ENCODE measurements around the gene GJB3. TPM values are rescaled to one million over a fixed set of nuclear protein-coding genes. Genes with fewer than 3 reads are reported as not detected.
"Not testable (repeated sequence)": the region's sequence is repeated elsewhere in the genome, so short reads cannot be mapped to it uniquely, and the experiment has no call there.

Gene GJB3
- polyA plus RNA-seq: 1 to 10 TPM in 1 of 4 donors, under 1 TPM in 2, not detected in 1; 0.67 to 1.9 (median 0.78) TPM
- long read RNA-seq, donor 1: 0 reads
- long read RNA-seq, donor 2: 0 reads
- long read RNA-seq, donor 3: 0 reads
- long read RNA-seq, donor 4: 0 reads
- long read RNA-seq, donor 5: 0 reads
- long read RNA-seq, donor 6: 0 reads
- long read RNA-seq, donor 7: 0 reads
- long read RNA-seq, donor 8: 0 reads
- long read RNA-seq, donor 9: 0 reads
- long read RNA-seq, donor 10: 0 reads

- peaks cover 0 to 9% (median 0%) of the 10 kb centered on the region in 3 donors for H3K4me1 ChIP-seq (ENCODE audit: control insufficient read depth in 3 of 3, insufficient read depth in 2 of 3, low read depth in 1 of 3, low read length in 2 of 3)
- H3K27me3 ChIP-seq (ENCODE audit: control insufficient read depth in 3 of 3, insufficient read depth in 3 of 3, low read length in 3 of 3): peaks cover 0 to 19% (median 16%) of the 10 kb centered on the region in 3 donors
- no peaks in the 10 kb centered on the region for H3K36me3 ChIP-seq (ENCODE audit: control insufficient read depth in 3 of 3, insufficient read depth in 2 of 3, low read depth in 1 of 3, low read length in 3 of 3)
- FAIRE-seq: no peak
- H3K9me3 ChIP-seq (ENCODE audit: control insufficient read depth in 2 of 2, insufficient read depth in 1 of 2, low read depth in 1 of 2, low read length in 1 of 2): no peaks in the 10 kb centered on the region
- H3K4me3 ChIP-seq (ENCODE audit: low read depth in 1 of 3, low read length in 3 of 3): peak within 1 kb of the TSS; percentile 10 to 42 (median 38)
- DNase-seq: peak; percentile 12 to 53
- WGBS, 3 donors: 1 to 2% (median 1%) methylated on average over 39 to 62 of the region's 62 CpGs
- peak within 1 kb of the TSS in 1 of 3 donors; percentile 38 for H3K27ac ChIP-seq (ENCODE audit: low read depth in 1 of 3, low read length in 2 of 3)
These were observed at the start of gene GJB3 for GRCh38 chr1:34781071-34781843. Gene GJB3 (plus strand): TSS chr1:34781214. CDS start chr1:34784763, 3,549 bp downstream.

DNA sequence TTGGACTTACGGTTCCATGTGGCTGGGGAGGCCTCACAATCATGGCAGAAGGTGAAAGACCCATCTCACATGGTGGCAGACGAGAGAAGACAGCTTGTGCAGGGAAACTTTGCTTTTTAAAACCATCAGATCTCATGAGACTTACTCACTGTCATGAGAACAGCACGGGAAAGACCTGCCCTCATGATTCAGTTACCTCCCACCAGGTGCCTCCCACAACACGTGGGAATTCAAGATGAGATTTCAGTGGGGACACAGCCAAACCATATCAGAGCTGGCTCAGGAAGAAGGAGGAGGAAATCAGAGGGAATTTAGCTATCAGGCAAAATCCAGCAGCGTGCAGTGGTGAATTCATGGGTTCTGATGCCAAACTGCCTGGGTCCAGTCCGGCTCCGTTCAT lies 48.2 kb upstream of the GJB3 start:
- WGBS, 3 donors: 54 to 73% (median 59%) methylated on average over 7 of the region's 7 CpGs
- not testable (repeated sequence) for H3K9me3 ChIP-seq (ENCODE audit: control insufficient read depth in 2 of 2, insufficient read depth in 1 of 2, low read depth in 1 of 2, low read length in 1 of 2); H3K27me3 ChIP-seq (ENCODE audit: control insufficient read depth in 3 of 3, insufficient read depth in 3 of 3, low read length in 3 of 3); H3K4me1 ChIP-seq (ENCODE audit: control insufficient read depth in 3 of 3, insufficient read depth in 2 of 3, low read depth in 1 of 3, low read length in 2 of 3); FAIRE-seq; H3K36me3 ChIP-seq (ENCODE audit: control insufficient read depth in 3 of 3, insufficient read depth in 2 of 3, low read depth in 1 of 3, low read length in 3 of 3); DNase-seq; H3K4me3 ChIP-seq (ENCODE audit: low read depth in 1 of 3, low read length in 3 of 3); H3K27ac ChIP-seq (ENCODE audit: low read depth in 1 of 3, low read length in 2 of 3)

GRCh38 chr1:34736692-34737091 lies 44.3 kb upstream of the GJB3 start:
- Histone ChIP-seq H3K27me3 (ENCODE audit: control insufficient read depth in 3 of 3, insufficient read depth in 3 of 3, low read length in 3 of 3) (no peaks in the 10 kb centered on the region), H3K9me3 (ENCODE audit: control insufficient read depth in 2 of 2, insufficient read depth in 1 of 2, low read depth in 1 of 2, low read length in 1 of 2) (no peaks in the 10 kb centered on the region), H3K4me3 (ENCODE audit: low read depth in 1 of 3, low read length in 3 of 3) (no peak overlapping the region), H3K27ac (ENCODE audit: low read depth in 1 of 3, low read length in 2 of 3) (no peak overlapping the region), H3K36me3 (ENCODE audit: control insufficient read depth in 3 of 3, insufficient read depth in 2 of 3, low read depth in 1 of 3, low read length in 3 of 3) (no peaks in the 10 kb centered on the region), H3K4me1 (ENCODE audit: control insufficient read depth in 3 of 3, insufficient read depth in 2 of 3, low read depth in 1 of 3, low read length in 2 of 3) (peaks cover 0 to under 1% (median 0%) of the 10 kb centered on the region in 3 donors)
- DNase-seq (no peak), FAIRE-seq (no peak)
- 77 to 85% (median 81%) methylated on average over 10 of the region's 10 CpGs for WGBS, 3 donors

DNA sequence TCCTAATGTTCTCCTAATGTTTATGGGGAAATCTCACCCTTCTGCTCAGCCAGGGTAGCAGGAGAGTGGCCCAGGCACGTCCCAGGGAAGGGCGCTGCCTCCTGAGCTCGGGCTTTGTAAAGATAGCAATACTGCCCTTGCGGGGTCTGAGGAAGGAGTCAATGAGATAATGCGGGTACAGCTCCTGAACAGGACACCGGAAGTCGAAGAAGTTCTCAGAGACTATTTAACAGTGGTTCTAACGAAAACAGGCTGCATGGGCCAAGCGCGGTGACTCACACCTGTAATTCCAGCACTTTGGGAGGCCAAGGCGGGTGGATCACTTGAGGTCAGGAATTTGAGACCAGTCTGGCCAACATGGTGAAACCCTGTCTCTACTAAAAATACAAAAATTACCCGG lies 43.8 kb upstream of the GJB3 start:
- H3K27ac ChIP-seq (ENCODE audit: low read depth in 1 of 3, low read length in 2 of 3); H3K27me3 ChIP-seq (ENCODE audit: control insufficient read depth in 3 of 3, insufficient read depth in 3 of 3, low read length in 3 of 3); DNase-seq; H3K36me3 ChIP-seq (ENCODE audit: control insufficient read depth in 3 of 3, insufficient read depth in 2 of 3, low read depth in 1 of 3, low read length in 3 of 3); FAIRE-seq; H3K4me1 ChIP-seq (ENCODE audit: control insufficient read depth in 3 of 3, insufficient read depth in 2 of 3, low read depth in 1 of 3, low read length in 2 of 3); H3K4me3 ChIP-seq (ENCODE audit: low read depth in 1 of 3, low read length in 3 of 3); H3K9me3 ChIP-seq (ENCODE audit: control insufficient read depth in 2 of 2, insufficient read depth in 1 of 2, low read depth in 1 of 2, low read length in 1 of 2): not testable (repeated sequence)
- WGBS, 3 donors: 83 to 89% (median 85%) methylated on average over 12 of the region's 12 CpGs

DNA sequence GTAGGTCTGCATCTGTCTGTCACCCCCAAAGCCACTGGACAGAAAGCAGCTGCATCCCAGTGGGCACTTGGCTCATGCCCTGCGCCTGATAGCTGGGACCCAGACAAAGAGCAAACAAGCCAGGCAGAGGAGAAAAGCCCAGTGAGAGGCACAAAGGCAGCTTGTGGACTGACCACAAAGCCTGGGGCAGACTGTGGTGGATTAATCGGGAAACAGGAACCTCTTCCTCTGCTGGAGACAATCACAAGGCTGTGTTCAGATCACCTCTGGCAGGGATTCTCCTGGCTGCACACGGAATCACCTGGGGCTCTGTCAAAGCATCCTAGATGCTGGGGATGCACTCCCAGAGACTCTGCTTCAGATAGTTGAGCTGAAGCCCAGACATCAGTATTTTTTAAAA lies 41.4 kb upstream of the GJB3 start:
- no peak overlapping the region for H3K27ac ChIP-seq (ENCODE audit: low read depth in 1 of 3, low read length in 2 of 3)
- no peaks in the 10 kb centered on the region for H3K9me3 ChIP-seq (ENCODE audit: control insufficient read depth in 2 of 2, insufficient read depth in 1 of 2, low read depth in 1 of 2, low read length in 1 of 2)
- H3K4me3 ChIP-seq (ENCODE audit: low read depth in 1 of 3, low read length in 3 of 3): no peak overlapping the region
- no peaks in the 10 kb centered on the region for H3K27me3 ChIP-seq (ENCODE audit: control insufficient read depth in 3 of 3, insufficient read depth in 3 of 3, low read length in 3 of 3)
- no peak for DNase-seq
- no peaks in the 10 kb centered on the region for H3K36me3 ChIP-seq (ENCODE audit: control insufficient read depth in 3 of 3, insufficient read depth in 2 of 3, low read depth in 1 of 3, low read length in 3 of 3)
- no peak for FAIRE-seq
- 49 to 73% (median 52%) methylated on average over 3 of the region's 3 CpGs for WGBS, 3 donors
- H3K4me1 ChIP-seq (ENCODE audit: control insufficient read depth in 3 of 3, insufficient read depth in 2 of 3, low read depth in 1 of 3, low read length in 2 of 3): peaks cover 0 to 13% (median 0%) of the 10 kb centered on the region in 3 donors

DNA sequence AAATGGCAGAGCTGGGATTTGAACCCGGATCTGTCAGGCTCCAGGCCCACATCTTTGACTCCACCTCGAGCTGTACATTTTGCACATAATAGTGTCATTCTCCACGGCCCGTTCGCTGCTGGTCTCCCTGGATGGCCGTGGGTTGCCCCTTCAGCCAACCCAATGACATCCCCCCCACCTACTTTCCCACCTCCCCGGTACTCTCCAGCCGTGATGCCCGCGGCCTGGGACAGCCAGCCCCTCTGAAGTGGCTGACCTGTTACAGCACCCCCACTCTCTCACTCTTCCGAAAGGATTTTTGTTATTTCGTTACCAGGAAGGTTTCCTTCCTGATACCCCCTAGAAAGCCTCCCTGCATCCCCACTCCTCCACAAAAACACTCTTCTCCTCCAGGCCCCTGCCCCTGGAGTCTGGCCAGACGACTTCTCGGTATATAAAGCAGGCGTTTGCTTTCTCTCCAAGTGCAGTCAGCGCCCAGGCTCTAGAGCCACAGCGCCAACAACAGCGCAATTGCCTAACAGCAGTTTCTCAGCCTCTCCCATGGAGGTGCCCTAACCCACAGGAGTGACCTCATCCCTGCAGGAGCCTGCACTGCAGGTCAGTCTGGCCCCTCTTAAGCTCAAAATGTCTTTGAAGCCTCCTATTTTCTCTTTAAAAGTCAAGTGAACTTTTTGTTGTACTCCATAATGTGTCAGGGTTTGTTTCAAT lies 40.7 kb upstream of the GJB3 start:
- Histone ChIP-seq H3K4me3 (ENCODE audit: low read depth in 1 of 3, low read length in 3 of 3) (no peak overlapping the region), H3K27ac (ENCODE audit: low read depth in 1 of 3, low read length in 2 of 3) (no peak overlapping the region), H3K27me3 (ENCODE audit: control insufficient read depth in 3 of 3, insufficient read depth in 3 of 3, low read length in 3 of 3) (no peaks in the 10 kb centered on the region), H3K4me1 (ENCODE audit: control insufficient read depth in 3 of 3, insufficient read depth in 2 of 3, low read depth in 1 of 3, low read length in 2 of 3) (peaks cover 0 to 13% (median 0%) of the 10 kb centered on the region in 3 donors), H3K36me3 (ENCODE audit: control insufficient read depth in 3 of 3, insufficient read depth in 2 of 3, low read depth in 1 of 3, low read length in 3 of 3) (no peaks in the 10 kb centered on the region), H3K9me3 (ENCODE audit: control insufficient read depth in 2 of 2, insufficient read depth in 1 of 2, low read depth in 1 of 2, low read length in 1 of 2) (no peaks in the 10 kb centered on the region)
- WGBS, 3 donors: 53 to 58% (median 56%) methylated on average over 18 of the region's 18 CpGs
- no peak for FAIRE-seq
- DNase-seq: peak in 1 of 2 donors; percentile 36

DNA sequence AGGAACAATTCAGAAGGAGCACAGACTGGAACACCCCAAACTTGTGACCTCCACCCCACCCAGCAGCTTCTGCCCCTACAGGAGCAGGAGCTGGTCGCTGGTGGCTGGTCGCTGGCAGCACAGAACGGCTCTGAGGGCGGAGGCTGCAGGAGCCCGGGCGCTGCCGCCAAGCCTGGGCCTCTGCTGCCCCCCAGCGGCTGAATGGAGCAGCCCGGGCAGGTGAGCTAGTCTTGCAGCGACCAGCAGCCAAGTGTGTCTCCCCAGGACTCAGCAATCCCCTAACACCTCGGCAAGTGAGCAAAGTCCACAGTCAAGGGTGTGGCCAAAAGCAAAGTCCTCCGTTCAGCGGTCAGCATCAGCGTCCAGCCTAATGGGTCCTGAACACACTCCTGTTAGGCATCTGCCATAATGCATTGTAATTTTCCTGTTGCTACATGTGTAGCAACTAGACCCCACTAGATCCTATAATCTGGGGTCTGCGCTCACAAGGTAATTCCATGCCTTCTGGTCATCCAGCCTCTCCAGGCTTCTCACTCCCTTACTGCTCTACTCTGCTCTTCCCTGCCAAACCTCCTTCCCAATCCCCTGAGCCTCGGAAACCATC lies 38.2 kb upstream of the GJB3 start:
- Histone ChIP-seq H3K4me1 (ENCODE audit: control insufficient read depth in 3 of 3, insufficient read depth in 2 of 3, low read depth in 1 of 3, low read length in 2 of 3) (peaks cover 0 to 13% (median 0%) of the 10 kb centered on the region in 3 donors), H3K4me3 (ENCODE audit: low read depth in 1 of 3, low read length in 3 of 3) (peak overlapping the region in 1 of 3 donors; percentile 6), H3K36me3 (ENCODE audit: control insufficient read depth in 3 of 3, insufficient read depth in 2 of 3, low read depth in 1 of 3, low read length in 3 of 3) (no peaks in the 10 kb centered on the region), H3K27me3 (ENCODE audit: control insufficient read depth in 3 of 3, insufficient read depth in 3 of 3, low read length in 3 of 3) (no peaks in the 10 kb centered on the region), H3K27ac (ENCODE audit: low read depth in 1 of 3, low read length in 2 of 3) (peak overlapping the region in 1 of 3 donors; percentile 38), H3K9me3 (ENCODE audit: control insufficient read depth in 2 of 2, insufficient read depth in 1 of 2, low read depth in 1 of 2, low read length in 1 of 2) (no peaks in the 10 kb centered on the region)
- DNase-seq (peak; percentile 83 to 95), FAIRE-seq (no peak)
- WGBS, 3 donors: 8 to 11% (median 11%) methylated on average over 16 of the region's 16 CpGs

DNA sequence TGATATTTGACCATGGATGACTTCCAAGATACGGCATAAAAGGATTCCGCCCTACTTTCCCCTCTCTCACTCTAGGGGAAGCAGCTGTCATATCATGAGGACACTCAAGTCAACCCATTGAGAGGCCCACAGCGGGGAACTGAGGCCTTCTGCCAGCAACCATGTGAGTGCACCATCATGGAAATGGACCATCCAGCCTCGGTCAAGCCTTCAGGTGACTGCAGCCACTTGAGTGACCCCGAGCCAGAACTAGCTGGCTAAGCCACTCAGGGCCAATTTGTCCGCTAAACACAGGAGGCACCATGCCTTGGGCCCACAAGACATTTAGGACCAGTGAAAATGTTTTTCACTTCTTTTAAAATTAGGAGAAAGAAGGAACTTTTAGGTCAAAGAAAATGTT lies 37.2 kb upstream of the GJB3 start:
- Histone ChIP-seq H3K36me3 (ENCODE audit: control insufficient read depth in 3 of 3, insufficient read depth in 2 of 3, low read depth in 1 of 3, low read length in 3 of 3) (no peaks in the 10 kb centered on the region), H3K27ac (ENCODE audit: low read depth in 1 of 3, low read length in 2 of 3) (no peak overlapping the region), H3K4me3 (ENCODE audit: low read depth in 1 of 3, low read length in 3 of 3) (no peak overlapping the region), H3K9me3 (ENCODE audit: control insufficient read depth in 2 of 2, insufficient read depth in 1 of 2, low read depth in 1 of 2, low read length in 1 of 2) (no peaks in the 10 kb centered on the region), H3K27me3 (ENCODE audit: control insufficient read depth in 3 of 3, insufficient read depth in 3 of 3, low read length in 3 of 3) (no peaks in the 10 kb centered on the region), H3K4me1 (ENCODE audit: control insufficient read depth in 3 of 3, insufficient read depth in 2 of 3, low read depth in 1 of 3, low read length in 2 of 3) (peaks cover 0 to 13% (median 0%) of the 10 kb centered on the region in 3 donors)
- 77 to 89% (median 85%) methylated on average over 6 of the region's 6 CpGs for WGBS, 3 donors
- no peak for DNase-seq
- no peak for FAIRE-seq

Data from small intestine (tissue), 16 donors.